Epidermal melanocyte (primary cell): ENCODE results near the gene CEP350.
"Not testable (repeated sequence)": the region's sequence is repeated elsewhere in the genome, so short reads cannot be mapped to it uniquely, and the experiment has no call there.

Experiments used
- DNase-seq: peaks from one replicate; pipeline ENCODE4 v3.0.0; 2011; ENCODE audit warnings: low spot score; ENCODE audit not compliant: insufficient read length

Gene CEP350

GRCh38 chr1:179978199-179979079 lies 23.8 kb downstream of the CEP350 start:
- DNase-seq: no peak

- no peak for DNase-seq
Measured at GRCh38 chr1:179984101-179984500, 29.5 kb downstream of the CEP350 start.

GRCh38 chr1:179984942-179985341 lies 30.3 kb downstream of the CEP350 start:
- DNase-seq: no peak

GRCh38 chr1:179990847-179991246 lies 36.2 kb downstream of the CEP350 start:
- no peak for DNase-seq

- DNase-seq: no peak
Measured at GRCh38 chr1:179995576-179995975, 41.0 kb downstream of the CEP350 start.

GRCh38 chr1:179996099-179996498 lies 41.5 kb downstream of the CEP350 start:
- no peak for DNase-seq

GRCh38 chr1:180000575-180000974 lies 46.0 kb downstream of the CEP350 start:
- no peak for DNase-seq

GRCh38 chr1:180002437-180002836 lies 47.8 kb downstream of the CEP350 start:
- DNase-seq: no peak

GRCh38 chr1:180003026-180003695 lies 48.6 kb downstream of the CEP350 start:
- DNase-seq: no peak

GRCh38 chr1:180006762-180007161 lies 52.2 kb downstream of the CEP350 start:
- DNase-seq: not testable (repeated sequence)

GRCh38 chr1:180020017-180020416 lies 65.4 kb downstream of the CEP350 start:
- no peak for DNase-seq

GRCh38 chr1:180026556-180026955 lies 71.9 kb downstream of the CEP350 start:
- DNase-seq: no peak

- no peak for DNase-seq
Measured at GRCh38 chr1:180027949-180028445, 73.4 kb downstream of the CEP350 start.

GRCh38 chr1:180028864-180029263 lies 74.3 kb downstream of the CEP350 start:
- DNase-seq: no peak

- no peak for DNase-seq
Measured at GRCh38 chr1:180029524-180030135, 75.0 kb downstream of the CEP350 start.

GRCh38 chr1:180031664-180032063 lies 77.1 kb downstream of the CEP350 start:
- DNase-seq: no peak

GRCh38 chr1:180033390-180033789 lies 78.8 kb downstream of the CEP350 start:
- no peak for DNase-seq

- no peak for DNase-seq
Measured at GRCh38 chr1:180040034-180040433, 85.4 kb downstream of the CEP350 start.

GRCh38 chr1:180041582-180041981 lies 87.0 kb downstream of the CEP350 start:
- no peak for DNase-seq

- DNase-seq: no peak
Measured at GRCh38 chr1:180042988-180043622, 88.5 kb downstream of the CEP350 start.

- DNase-seq: no peak
Measured at GRCh38 chr1:180043785-180044184, 89.2 kb downstream of the CEP350 start.

- no peak for DNase-seq
Measured at GRCh38 chr1:180046674-180047073, 92.1 kb downstream of the CEP350 start.
